SU-DHL-6 (cell line): ENCODE measurements around the gene AADACL3.

ENCODE experiments used
- H2AFZ ChIP-seq: fragments of 200-600 bp; sonication (generic); 2 replicates; pipeline ENCODE4 v1.6.1; 2014; ENCODE audit warnings: low read depth, mild to moderate bottlenecking, moderate library complexity, mixed read lengths, antibody characterized with exemption, low read length; ENCODE audit not compliant: severe bottlenecking
- H3F3A ChIP-seq: fragments of 200-600 bp; shearing (Covaris generic); 2 replicates; pipeline ENCODE4 v1.6.0; 2016; ENCODE audit warnings: antibody characterized with exemption, mild to moderate bottlenecking; ENCODE audit not compliant: insufficient read depth
- H3K27ac ChIP-seq: fragments of 200-600 bp; sonication (generic); 2 replicates; pipeline ENCODE4 v1.5.1; 2016; ENCODE audit warnings: low read depth, mild to moderate bottlenecking, low read length, moderate library complexity, mixed read lengths
- H3K27me3 ChIP-seq: fragments of 200-600 bp; sonication (generic), shearing (Covaris generic); 2 replicates; pipeline ENCODE4 v1.6.0; 2014; ENCODE audit warnings: mild to moderate bottlenecking, low read length
- H3K36me3 ChIP-seq: fragments of 200-600 bp; sonication (generic); 2 replicates; pipeline ENCODE4 v1.6.1; 2014; ENCODE audit warnings: mild to moderate bottlenecking, low read length, mixed read lengths
- H3K4me2 ChIP-seq: fragments of 300-600, 200-600 bp; shearing (Covaris generic), sonication (generic); 2 replicates; pipeline ENCODE4 v1.6.0; 2014; ENCODE audit warnings: low read length, low read depth, mild to moderate bottlenecking; ENCODE audit not compliant: poor library complexity, severe bottlenecking
- H3K4me3 ChIP-seq: fragments of 200-600 bp; sonication (generic); 2 replicates; pipeline ENCODE4 v1.5.1; 2014; ENCODE audit warnings: antibody characterized with exemption, low read length, mild to moderate bottlenecking, mixed read lengths; ENCODE audit not compliant: insufficient read depth, poor library complexity, severe bottlenecking
- H3K79me2 ChIP-seq: fragments of 200-600 bp; sonication (generic); 2 replicates; pipeline ENCODE4 v1.6.1; 2014; ENCODE audit warnings: mild to moderate bottlenecking, low read length, moderate library complexity; ENCODE audit not compliant: insufficient read depth
- H3K9ac ChIP-seq: fragments of 200-600 bp; sonication (generic); 2 replicates; pipeline ENCODE4 v1.7.0; 2014; ENCODE audit warnings: mild to moderate bottlenecking, low read length
- H3K9me2 ChIP-seq: fragments of 200-600 bp; sonication (generic); replicated peaks from 2 replicates; pipeline ENCODE4 v1.6.1; 2014; ENCODE audit warnings: low read length; ENCODE audit not compliant: insufficient read depth
- H3K9me3 ChIP-seq: fragments of 200-600 bp; sonication (generic); 2 replicates; pipeline ENCODE4 v1.6.1; 2014; ENCODE audit warnings: low read length, mixed read lengths; ENCODE audit not compliant: insufficient read depth
- H4K20me1 ChIP-seq: fragments of 200-600 bp; sonication (generic); 2 replicates; pipeline ENCODE4 v1.6.1; 2014; ENCODE audit warnings: low read depth, mild to moderate bottlenecking, antibody characterized with exemption, low read length, moderate library complexity, mixed read lengths
- CTCF ChIP-seq: fragments of 200-600 bp; sonication (generic); IDR thresholded peaks from one replicate; pipeline ENCODE4 v1.5.1; 2017; ENCODE audit warnings: antibody characterized with exemption, mild to moderate bottlenecking, low read length, moderate library complexity; ENCODE audit not compliant: insufficient read depth, poor library complexity, severe bottlenecking
- EZH2phosphoT487 ChIP-seq: fragments of 200-600 bp; sonication (generic), shearing (Covaris generic); conservative IDR thresholded peaks from 2 replicates; pipeline ENCODE4 v1.6.1; 2018; ENCODE audit warnings: mild to moderate bottlenecking, antibody characterized with exemption, low read length, moderate library complexity, mixed read lengths

The AADACL3 gene

GRCh38 chr1:12696658-12697057, 19.3 kb upstream of the AADACL3 start:
- TF ChIP-seq EZH2phosphoT487 = no peak
- TF ChIP-seq CTCF = no peak
- Histone ChIP-seq H3K79me2 (no peaks in the 10 kb centered on the region), H3K4me3 (no peak overlapping the region), H3K9ac (no peak overlapping the region), H3K36me3 (no peaks in the 10 kb centered on the region), H4K20me1 (no peaks in the 10 kb centered on the region), H3K9me2 (no peaks in the 10 kb centered on the region), H3K9me3 (no peaks in the 10 kb centered on the region), H3K27me3 (no peaks in the 10 kb centered on the region), H3K4me2 (no peak overlapping the region), H2AFZ (no peak overlapping the region), H3F3A (no peaks in the 10 kb centered on the region), H3K27ac (no peak overlapping the region)

GRCh38 chr1:12697397-12697796, 18.5 kb upstream of the AADACL3 start:
- Histone ChIP-seq H4K20me1 (no peaks in the 10 kb centered on the region), H3K79me2 (no peaks in the 10 kb centered on the region), H3K27me3 (no peaks in the 10 kb centered on the region), H3K4me3 (no peak overlapping the region), H3K36me3 (no peaks in the 10 kb centered on the region), H3K9me2 (no peaks in the 10 kb centered on the region), H3K9me3 (no peaks in the 10 kb centered on the region), H3K27ac (no peak overlapping the region), H3F3A (no peaks in the 10 kb centered on the region), H2AFZ (no peak overlapping the region), H3K4me2 (no peak overlapping the region), H3K9ac (no peak overlapping the region)
- TF ChIP-seq EZH2phosphoT487 = no peak
- no peak for TF ChIP-seq CTCF

GRCh38 chr1:12703821-12704451, 12.0 kb upstream of the AADACL3 start:
- no peak overlapping the region for H3K4me3 ChIP-seq
- H2AFZ ChIP-seq = no peak overlapping the region
- no peak for TF ChIP-seq CTCF
- TF ChIP-seq EZH2phosphoT487 = no peak
- no peak overlapping the region for H3K27ac ChIP-seq
- no peaks in the 10 kb centered on the region for H3K79me2 ChIP-seq
- H3K9me3 ChIP-seq = no peaks in the 10 kb centered on the region; the same call in 1 of the 2 replicates
- no peaks in the 10 kb centered on the region for H4K20me1 ChIP-seq
- no peak overlapping the region for H3K4me2 ChIP-seq
- H3K27me3 ChIP-seq = 0 out of 2 replicates have a peak, but pooled peaks cover 3% of the 10 kb centered on the region
- H3K36me3 ChIP-seq = no peaks in the 10 kb centered on the region
- no peaks in the 10 kb centered on the region for H3K9me2 ChIP-seq
- H3F3A ChIP-seq = no peaks in the 10 kb centered on the region
- no peak overlapping the region for H3K9ac ChIP-seq
